ENCODE data around the gene AGAP1. TPM values are rescaled to one million over a fixed set of nuclear protein-coding genes. Genes with fewer than 3 reads are reported as not detected.

The AGAP1 gene
- total RNA-seq, 2 experiments from 2014 or later = 2.2 TPM

DNA sequence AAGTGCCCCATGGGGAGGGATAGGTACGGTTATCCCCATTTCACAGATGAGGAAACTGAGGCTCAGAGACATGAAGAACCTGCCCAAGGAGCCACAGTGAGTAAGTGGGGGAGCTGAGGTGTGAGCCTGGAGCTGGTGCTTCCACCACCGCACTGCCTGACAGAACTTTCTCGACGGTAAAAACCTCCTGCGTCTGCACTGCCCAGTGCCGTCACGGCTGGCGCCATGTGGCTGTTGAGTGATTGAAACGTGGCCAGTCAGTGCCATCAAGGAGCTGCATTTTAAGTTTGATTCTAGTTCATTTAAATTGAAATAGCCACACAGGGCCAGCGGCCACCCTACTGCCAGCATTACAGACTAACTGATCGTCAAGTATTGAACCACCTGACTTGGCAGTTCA lies 217.1 kb downstream of the AGAP1 start:
- CTCF ChIA-PET = no interaction called here
- no peak overlapping the region for H3K27ac Mint-ChIP-seq
- intact Hi-C loops (cut with DNase I, micrococcal nuclease) = no loop called here
- H3K36me3 Mint-ChIP-seq (ENCODE audit: low read depth) = no peaks in the 10 kb centered on the region
- no peak overlapping the region for H3K4me3 Mint-ChIP-seq
- peaks cover 2% of the 10 kb centered on the region for H3K27me3 Mint-ChIP-seq
- H3K4me1 Mint-ChIP-seq = no peaks in the 10 kb centered on the region
- POLR2A ChIA-PET = no interaction called here
- ATAC-seq (no peak), DNase-seq (no peak)
- no peaks in the 10 kb centered on the region for H3K9me3 Mint-ChIP-seq (ENCODE audit: low read depth)

GRCh38 chr2:235711527-235711926 lies 217.7 kb downstream of the AGAP1 start:
- ChIA-PET POLR2A (no interaction called here), CTCF (no interaction called here)
- Mint-ChIP-seq H3K4me1 (no peaks in the 10 kb centered on the region), H3K9me3 (ENCODE audit: low read depth) (no peaks in the 10 kb centered on the region), H3K36me3 (ENCODE audit: low read depth) (no peaks in the 10 kb centered on the region), H3K27ac (no peak overlapping the region), H3K27me3 (peaks cover 2% of the 10 kb centered on the region), H3K4me3 (no peak overlapping the region)
- intact Hi-C loops (cut with DNase I, micrococcal nuclease) = no loop called here
- ATAC-seq (no peak), DNase-seq (no peak)

DNA sequence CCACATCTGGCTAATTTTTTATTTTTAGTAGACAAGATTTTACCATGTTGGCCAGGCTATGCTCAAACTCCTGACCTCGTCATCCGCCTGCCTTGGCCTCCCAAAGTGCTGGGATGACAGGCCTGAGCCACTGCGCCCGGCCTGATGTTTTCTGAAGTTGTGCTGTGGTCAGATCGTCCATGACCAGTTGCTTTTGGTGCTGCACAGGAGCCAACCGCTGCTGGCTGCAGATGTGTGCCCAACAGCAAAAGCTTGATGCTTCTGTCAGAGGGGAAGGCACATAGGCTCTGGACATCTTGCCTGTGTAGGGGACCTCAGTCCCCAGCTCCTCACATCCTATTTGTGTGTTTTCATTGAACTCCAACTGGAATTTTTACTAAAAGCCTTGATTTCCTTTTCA lies 218.3 kb downstream of the AGAP1 start:
- peaks cover 2% of the 10 kb centered on the region for H3K27me3 Mint-ChIP-seq
- H3K4me1 Mint-ChIP-seq = no peaks in the 10 kb centered on the region
- ChIA-PET CTCF (no interaction called here), POLR2A (no interaction called here)
- H3K27ac Mint-ChIP-seq = no peak overlapping the region
- DNase-seq (no peak), ATAC-seq (no peak)
- intact Hi-C loops (cut with DNase I, micrococcal nuclease) = no loop called here
- no peak overlapping the region for H3K4me3 Mint-ChIP-seq
- H3K36me3 Mint-ChIP-seq (ENCODE audit: low read depth) = no peaks in the 10 kb centered on the region
- no peaks in the 10 kb centered on the region for H3K9me3 Mint-ChIP-seq (ENCODE audit: low read depth)

- peaks cover 2% of the 10 kb centered on the region for H3K27me3 Mint-ChIP-seq
Observed at GRCh38 chr2:235713189-235713588, 219.3 kb downstream of the AGAP1 start.

DNA sequence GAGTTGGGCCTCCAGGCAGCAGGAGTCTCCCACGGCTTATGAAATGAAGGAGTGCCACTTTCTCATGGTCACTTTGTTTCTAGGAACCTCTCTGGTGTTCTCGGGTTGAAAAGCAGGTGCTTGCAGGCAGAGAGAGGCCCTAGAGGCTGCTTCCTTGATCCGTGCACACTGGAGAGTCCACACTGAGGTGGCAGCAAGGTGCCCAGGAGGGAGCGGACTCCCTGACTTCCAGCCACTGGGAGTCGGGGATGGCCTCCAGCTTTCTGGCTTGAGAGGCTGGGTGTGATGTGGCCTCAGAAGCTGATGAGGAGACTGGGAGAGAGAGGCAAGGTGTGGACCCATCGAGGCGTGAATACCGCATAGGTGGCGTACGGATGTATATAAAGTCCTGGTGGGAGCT lies 221.8 kb downstream of the AGAP1 start:
- Mint-ChIP-seq H3K27me3 (peaks cover 5% of the 10 kb centered on the region), H3K4me3 (no peak overlapping the region), H3K4me1 (no peaks in the 10 kb centered on the region), H3K9me3 (ENCODE audit: low read depth) (no peaks in the 10 kb centered on the region), H3K36me3 (ENCODE audit: low read depth) (no peaks in the 10 kb centered on the region), H3K27ac (no peak overlapping the region)
- ChIA-PET CTCF (no interaction called here), POLR2A (no interaction called here)
- intact Hi-C loops (cut with DNase I, micrococcal nuclease) = no loop called here
- DNase-seq (no peak), ATAC-seq (no peak)

More at GRCh38 chr2:235713189-235713588, 219.3 kb downstream of the AGAP1 start:
- intact Hi-C loops (cut with DNase I, micrococcal nuclease) = no loop called here
- POLR2A ChIA-PET = no interaction called here
- Mint-ChIP-seq H3K36me3 (ENCODE audit: low read depth) (no peaks in the 10 kb centered on the region), H3K4me3 (no peak overlapping the region), H3K9me3 (ENCODE audit: low read depth) (no peaks in the 10 kb centered on the region), H3K27ac (no peak overlapping the region), H3K4me1 (no peaks in the 10 kb centered on the region)
- no peak for ATAC-seq
- CTCF ChIA-PET = no interaction called here
- no peak for DNase-seq

DNA sequence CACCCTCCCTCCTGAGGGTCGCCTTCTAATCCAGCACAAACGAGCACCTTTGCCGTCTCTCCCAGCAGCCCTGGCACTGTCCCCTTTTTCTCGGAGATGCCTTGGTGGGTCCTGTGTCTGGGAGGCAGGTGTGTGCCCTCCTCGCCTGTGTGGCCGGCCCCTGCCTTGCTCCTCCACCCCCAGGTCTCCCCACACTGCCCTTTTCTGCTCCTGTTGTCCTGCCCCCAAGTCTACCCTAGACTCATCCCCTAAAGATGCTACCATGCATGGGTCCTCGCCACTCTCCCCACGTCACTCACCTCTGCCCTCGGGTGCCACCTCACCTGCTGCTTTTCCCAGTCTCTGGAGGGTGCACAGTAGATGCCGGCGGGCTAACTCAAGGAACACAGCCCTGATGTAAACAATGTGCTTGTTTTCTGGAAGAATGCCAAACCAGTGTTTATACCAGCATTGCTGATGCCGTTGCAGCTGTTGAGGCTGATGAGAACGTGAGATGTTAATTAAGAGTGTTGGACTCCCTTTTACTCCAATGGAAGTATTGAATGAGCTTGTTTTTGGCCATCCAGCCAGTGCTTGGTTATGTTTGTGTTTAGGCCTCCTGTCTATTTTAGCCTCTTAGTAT lies 223.1 kb downstream of the AGAP1 start:
- H3K27me3 Mint-ChIP-seq = peaks cover 5% of the 10 kb centered on the region
- CTCF ChIA-PET = no interaction called here
- no peaks in the 10 kb centered on the region for H3K9me3 Mint-ChIP-seq (ENCODE audit: low read depth)
- POLR2A ChIA-PET = no interaction called here
- no peak for DNase-seq
- no peak for ATAC-seq
- intact Hi-C loops (cut with DNase I, micrococcal nuclease) = no loop called here
- no peak overlapping the region for H3K27ac Mint-ChIP-seq
- no peaks in the 10 kb centered on the region for H3K4me1 Mint-ChIP-seq
- H3K4me3 Mint-ChIP-seq = no peak overlapping the region
- H3K36me3 Mint-ChIP-seq (ENCODE audit: low read depth) = no peaks in the 10 kb centered on the region

GRCh38 chr2:235719146-235719942 lies 225.5 kb downstream of the AGAP1 start:
- Mint-ChIP-seq H3K27ac (no peak overlapping the region), H3K27me3 (peaks cover 3% of the 10 kb centered on the region), H3K9me3 (ENCODE audit: low read depth) (no peaks in the 10 kb centered on the region), H3K36me3 (ENCODE audit: low read depth) (no peaks in the 10 kb centered on the region), H3K4me3 (no peak overlapping the region), H3K4me1 (no peaks in the 10 kb centered on the region)
- CTCF ChIA-PET = interaction anchor here (0.6 kb wide), 1 partner anchor 696 kb away, joined by 4 read pairs; no protein-coding TSS in a partner anchor
- intact Hi-C loops (cut with DNase I, micrococcal nuclease) = no loop called here
- POLR2A ChIA-PET = no interaction called here
- no peak for DNase-seq
- ATAC-seq = no peak

- no peak overlapping the region for H3K27ac Mint-ChIP-seq
- H3K27me3 Mint-ChIP-seq = peaks cover 3% of the 10 kb centered on the region
- POLR2A ChIA-PET = no interaction called here
- CTCF ChIA-PET = interaction anchor here (0.6 to 2.2 kb wide), 2 partner anchors 9 to 128 kb away, joined by 3 to 7 read pairs; no protein-coding TSS in a partner anchor
- H3K4me3 Mint-ChIP-seq = no peak overlapping the region
- H3K4me1 Mint-ChIP-seq = no peaks in the 10 kb centered on the region
- no peaks in the 10 kb centered on the region for H3K36me3 Mint-ChIP-seq (ENCODE audit: low read depth)
- intact Hi-C loops (cut with DNase I, micrococcal nuclease) = no loop called here
- no peak for DNase-seq
- no peaks in the 10 kb centered on the region for H3K9me3 Mint-ChIP-seq (ENCODE audit: low read depth)
- ATAC-seq = no peak
Observed at GRCh38 chr2:235721625-235722024, 227.8 kb downstream of the AGAP1 start.

- POLR2A ChIA-PET = no interaction called here
Observed at GRCh38 chr2:235722869-235723268, 229.0 kb downstream of the AGAP1 start.

DNA sequence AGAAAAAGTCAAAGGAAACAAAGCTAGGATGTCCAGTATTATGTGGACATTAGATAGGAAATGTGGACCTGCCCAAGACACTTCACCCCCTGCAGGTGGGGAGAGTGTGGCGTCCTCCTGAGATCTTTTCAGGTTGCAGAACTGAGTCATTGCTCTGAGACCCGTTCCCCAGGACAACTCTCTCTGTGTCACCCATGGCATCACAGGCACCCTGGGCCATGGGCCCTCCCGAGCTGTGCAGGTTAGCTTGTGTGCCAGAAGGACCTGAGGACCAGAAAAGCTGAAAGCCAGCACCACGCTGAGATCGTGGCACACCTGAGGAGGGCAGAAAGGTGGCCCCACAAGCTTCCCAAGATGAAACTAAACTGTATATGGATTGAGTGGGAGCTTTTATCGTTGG lies 229.5 kb downstream of the AGAP1 start:
- Mint-ChIP-seq H3K27me3 (peaks cover 3% of the 10 kb centered on the region), H3K9me3 (ENCODE audit: low read depth) (no peaks in the 10 kb centered on the region), H3K4me1 (no peaks in the 10 kb centered on the region), H3K27ac (no peak overlapping the region), H3K36me3 (ENCODE audit: low read depth) (no peaks in the 10 kb centered on the region), H3K4me3 (no peak overlapping the region)
- intact Hi-C loops (cut with DNase I, micrococcal nuclease) = no loop called here
- no peak for DNase-seq
- CTCF ChIA-PET = interaction anchor here (2.2 kb wide), 1 partner anchor 130 kb away, joined by 7 read pairs; no protein-coding TSS in a partner anchor
- no peak for ATAC-seq
- POLR2A ChIA-PET = no interaction called here

More at GRCh38 chr2:235722869-235723268, 229.0 kb downstream of the AGAP1 start:
- DNase-seq = no peak
- ATAC-seq = no peak
- H3K9me3 Mint-ChIP-seq (ENCODE audit: low read depth) = no peaks in the 10 kb centered on the region
- H3K4me1 Mint-ChIP-seq = no peaks in the 10 kb centered on the region
- peaks cover 3% of the 10 kb centered on the region for H3K27me3 Mint-ChIP-seq
- H3K36me3 Mint-ChIP-seq (ENCODE audit: low read depth) = no peaks in the 10 kb centered on the region
- CTCF ChIA-PET = interaction anchor here (2.2 kb wide), 1 partner anchor 130 kb away, joined by 7 read pairs; no protein-coding TSS in a partner anchor
- H3K4me3 Mint-ChIP-seq = no peak overlapping the region
- intact Hi-C loops (cut with DNase I, micrococcal nuclease) = no loop called here
- no peak overlapping the region for H3K27ac Mint-ChIP-seq

DNA sequence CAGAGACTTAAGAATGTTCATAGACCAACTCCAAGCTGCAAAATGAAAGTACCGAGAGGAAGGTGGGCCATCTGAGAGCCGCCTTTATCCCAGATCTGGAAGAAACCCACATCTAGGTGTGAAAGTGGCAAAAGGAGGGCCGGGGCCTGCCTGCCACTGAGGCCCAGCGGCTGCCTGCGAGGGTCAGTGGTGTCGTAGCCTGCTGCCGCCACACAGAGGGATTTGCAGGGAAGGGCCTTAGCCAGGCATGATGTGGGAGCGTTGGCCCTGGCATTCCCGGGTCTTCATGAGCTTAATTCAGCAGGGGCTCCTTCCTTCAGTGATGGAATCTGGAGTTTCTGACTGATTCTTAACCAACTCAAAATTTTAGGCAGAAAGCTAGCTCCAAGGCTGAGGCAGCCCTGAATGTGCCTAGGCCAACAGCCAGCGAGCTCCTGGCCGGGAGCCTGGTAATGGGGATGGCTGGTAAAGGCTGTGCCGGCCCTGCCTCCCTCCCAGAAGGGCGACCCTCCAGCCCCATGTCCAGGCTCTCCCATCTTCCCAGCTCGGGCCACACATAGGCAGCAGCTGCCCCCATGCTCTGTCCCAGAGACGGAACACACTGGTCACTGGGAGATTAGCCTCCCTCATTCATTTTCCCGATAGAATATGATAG lies 230.1 kb downstream of the AGAP1 start:
- ChIA-PET CTCF (interaction anchor here (0.6 to 2.2 kb wide), 2 partner anchors 131 to 893 kb away, joined by 3 to 7 read pairs; no protein-coding TSS in a partner anchor), POLR2A (no interaction called here)
- ATAC-seq (no peak), DNase-seq (no peak)
- H3K9me3 Mint-ChIP-seq (ENCODE audit: low read depth) = no peaks in the 10 kb centered on the region
- H3K4me1 Mint-ChIP-seq = no peaks in the 10 kb centered on the region
- H3K4me3 Mint-ChIP-seq = no peak overlapping the region
- intact Hi-C loops (cut with DNase I, micrococcal nuclease) = no loop called here
- H3K27me3 Mint-ChIP-seq = peaks cover 3% of the 10 kb centered on the region
- no peaks in the 10 kb centered on the region for H3K36me3 Mint-ChIP-seq (ENCODE audit: low read depth)
- no peak overlapping the region for H3K27ac Mint-ChIP-seq

GRCh38 chr2:235725016-235725489 lies 231.2 kb downstream of the AGAP1 start:
- Mint-ChIP-seq H3K27ac (no peak overlapping the region), H3K27me3 (peaks cover 3% of the 10 kb centered on the region), H3K4me3 (no peak overlapping the region), H3K9me3 (ENCODE audit: low read depth) (no peaks in the 10 kb centered on the region), H3K36me3 (ENCODE audit: low read depth) (no peaks in the 10 kb centered on the region), H3K4me1 (no peaks in the 10 kb centered on the region)
- ChIA-PET POLR2A (no interaction called here), CTCF (no interaction called here)
- intact Hi-C loops (cut with DNase I, micrococcal nuclease) = no loop called here
- ATAC-seq (no peak), DNase-seq (no peak)
